Adrenal gland (tissue), 12 donors: Measurements from ENCODE around the gene SH3YL1. TPM values are rescaled to one million over a fixed set of nuclear protein-coding genes. Genes with fewer than 3 reads are reported as not detected.
"Not testable (repeated sequence)": the region's sequence is repeated elsewhere in the genome, so short reads cannot be mapped to it uniquely, and the experiment has no call there.

Source experiments
- DNase-seq, 7 donors: peaks; one replicate each; pipeline ENCODE4 v3.0.0-alpha.2; 2019 to 2020
- H3K27ac ChIP-seq, 5 donors: fragments of 200-600 bp; sonication (generic) in 4 of 5; 1 replicate in 3 of 5; 2 replicates in 2 of 5; pipeline versions ENCODE4 v1.5.1 to v1.8.0; 2016 to 2020; ENCODE audit warnings: mild to moderate bottlenecking in 1 of 5
- H3K27me3 ChIP-seq: fragments of 200-600 bp; 2 replicates; pipeline ENCODE4 v1.8.0; 2021
- H3K36me3 ChIP-seq, 2 donors: fragments of 200-600 bp; replicated peaks in 1 of 2; 1 replicate in 1 of 2; 2 replicates in 1 of 2; pipeline versions ENCODE4 v1.5.1 to v1.8.0; 2018 to 2022
- H3K4me1 ChIP-seq, 2 donors: fragments of 200-600 bp; replicated peaks in 1 of 2; 1 replicate in 1 of 2; 2 replicates in 1 of 2; pipeline versions ENCODE4 v1.5.1 to v1.8.0; 2018 to 2021
- H3K4me3 ChIP-seq, 4 donors: fragments of 200-600 bp; sonication (generic) in 3 of 4; one replicate each; pipeline ENCODE4 v1.5.1; 2016 to 2018
- H3K9me3 ChIP-seq, 3 donors: fragments of 200-600 bp; sonication (generic) in 1 of 3; replicated peaks in 1 of 3; 1 replicate in 2 of 3; 2 replicates in 1 of 3; pipeline versions ENCODE4 v1.5.1 to v1.8.0; 2016 to 2021
- CTCF ChIP-seq, 6 experiments: fragments of 450-650 bp in 4 of 6; fragments of 200-600 bp in 2 of 6; sonication (generic) in 1 of 6; IDR thresholded peaks; 1 replicate in 5 of 6; 2 replicates in 1 of 6; pipeline versions ENCODE4 v1.5.1 to v1.8.0; 2016 to 2021; ENCODE audit warnings: antibody characterized with exemption in 6 of 6, mild to moderate bottlenecking in 2 of 6, moderate library complexity in 1 of 6
- POLR2A ChIP-seq, 2 donors: fragments of 450-650 bp; IDR thresholded peaks; one replicate each; pipeline ENCODE4 v1.6.1; 2017; ENCODE audit warnings: antibody characterized with exemption in 2 of 2, mild to moderate bottlenecking in 2 of 2, moderate library complexity in 1 of 2
- WGBS, 4 donors: extraction: QIAGEN DNeasy Blood & Tissue Kit in 2 of 4; methylation state at CpG; one replicate each; pipeline versions ENCODE4 v1.1.5 to v1.1.7; 2013 to 2017; 5-methylcytosine and 5-hydroxymethylcytosine counted together
- intact Hi-C, 2 donors: fragments of 100-400 bp; cut with DNase I; formaldehyde crosslinking; loops; one replicate each; pipeline versions ENCODE4 v1.14.1 to v1.15.0; 2022 to 2023
- polyA plus RNA-seq, 3 donors: library from polyadenylated mRNA; stranded (reverse); fragments of 200-250 nt in 2 of 3; fragments of 350-450 nt in 1 of 3; fragmentation: Illumina TruSeq in 1 of 3; extraction: RNeasy Lipid Tissue Mini Kit (QIAGEN cat#74804) in 1 of 3; gene quantifications; one replicate each; pipeline ENCODE4 v1.2.3, GENCODE V29; 2013 to 2014
- total RNA-seq, 9 donors: library from RNA; depleted of rRNA in 4 of 9; stranded (reverse); fragments of >200 nt in 4 of 9; fragments of 120-200 nt in 1 of 9; fragmentation: NEBNext Ultra II Directional in 1 of 9; extraction: Animal tissue kit (Norgen Biotek cat#: 25700) in 1 of 9; gene quantifications; one replicate each; pipeline versions ENCODE4 v1.1.0 to v1.2.4, GENCODE V29; 2013 to 2023
- donor health status: healthy with polysubstance abuse.
- donor health status: Bipolar disorder and iron deficiency.
- donor health status: DM: yes; HTN: yes; CAD: no.
- donor health status: DM: no; HTN: no; CAD: no.
- donor health status: DM: no; HTN: no; CAD: no.
- donor health status: DM: yes; HTN: yes; CAD: no.

The SH3YL1 gene
- total and polyA plus RNA-seq, 12 donors, result 43.6 to 108 (median 92.6) TPM

GRCh38 chr2:172120-172519 is 91.7 kb downstream of the SH3YL1 start:
- not testable (repeated sequence) for H3K27me3 ChIP-seq, H3K36me3 ChIP-seq, H3K4me3 ChIP-seq, H3K27ac ChIP-seq, H3K9me3 ChIP-seq
- 42 to 61% (median 54%) methylated on average over 9 of the region's 9 CpGs for WGBS, 4 donors
- peak; percentile 51 to 76 (median 65) for TF ChIP-seq CTCF (IDR thresholded peaks at IDR 0.05)
- peak; percentile 70 to 80 (median 76) for DNase-seq
- peaks cover 21 to 24% of the 10 kb centered on the region in 2 donors for H3K4me1 ChIP-seq
- intact Hi-C loops, result loop anchor here in 1 of 2 donors (5.0 kb wide), 1 partner anchor 120 kb away; no protein-coding TSS in a partner anchor

- no peak overlapping the region for H3K27ac ChIP-seq
- no peaks in the 10 kb centered on the region for H3K27me3 ChIP-seq
- no peaks in the 10 kb centered on the region for H3K9me3 ChIP-seq
- intact Hi-C loops, result loop anchor here in 1 of 2 donors (5.0 kb wide), 1 partner anchor 123 kb away; no protein-coding TSS in a partner anchor
- no peaks in the 10 kb centered on the region for H3K36me3 ChIP-seq
- no peak overlapping the region for H3K4me3 ChIP-seq
- no peak for DNase-seq
- peaks cover 1 to 3% of the 10 kb centered on the region in 2 donors for H3K4me1 ChIP-seq
- 67 to 85% (median 83%) methylated on average over 3 of the region's 3 CpGs for WGBS, 4 donors
- TF ChIP-seq CTCF (IDR thresholded peaks at IDR 0.05) (no peak), POLR2A (IDR thresholded peaks at IDR 0.05) (no peak)
Observed at GRCh38 chr2:169741-170140, 94.1 kb downstream of the SH3YL1 start.

Other genes with a start within 250 kb of the SH3YL1 start
- gene FAM110C, start 217.5 kb downstream of the SH3YL1 start, total RNA-seq, result 1 to 10 TPM; 2.5 to 9.9 (median 7.8) TPM
- 1 to 10 TPM; 2.4 to 5.7 (median 3.9) TPM for gene FAM110C, start 217.5 kb downstream of the SH3YL1 start, polyA plus RNA-seq
- gene ACP1, start 915 bp upstream of the SH3YL1 start, total RNA-seq, result 100 to 1,000 TPM; 133 to 386 (median 172) TPM
- 100 to 1,000 TPM in 1 of 3 donors, 10 to 100 TPM in 2; 59.5 to 314 (median 81.0) TPM for gene ACP1, start 915 bp upstream of the SH3YL1 start, polyA plus RNA-seq
- gene ALKAL2, start 24.1 kb upstream of the SH3YL1 start, total RNA-seq, result 100 to 1,000 TPM in 6 of 9 donors, 10 to 100 TPM in 3; 40.3 to 316 (median 147) TPM
- 100 to 1,000 TPM in 2 of 3 donors, 10 to 100 TPM in 1; 78.8 to 146 (median 136) TPM for gene ALKAL2, start 24.1 kb upstream of the SH3YL1 start, polyA plus RNA-seq